HG02943 (cell line): ENCODE data around the gene SGMS1.

Experiments
- ATAC-seq: cut with Tn5 transposase; IDR thresholded peaks from one replicate; pipeline ENCODE4 v1.9.1; 2021; ENCODE audit warnings: mild to moderate bottlenecking, low read depth, moderate library complexity; ENCODE audit not compliant: unreplicated experiment

Gene SGMS1

GRCh38 chr10:50410066-50410811 is 213.5 kb downstream of the SGMS1 start:
- no peak for ATAC-seq

GRCh38 chr10:50407076-50407801 is 216.5 kb downstream of the SGMS1 start:
- ATAC-seq, result no peak

- no peak for ATAC-seq
Measured at GRCh38 chr10:50406457-50407070, 217.2 kb downstream of the SGMS1 start.

- no peak for ATAC-seq
Measured at GRCh38 chr10:50405723-50406122, 218.0 kb downstream of the SGMS1 start.

GRCh38 chr10:50404021-50404773 is 219.6 kb downstream of the SGMS1 start:
- no peak for ATAC-seq

GRCh38 chr10:50403074-50403473 is 220.7 kb downstream of the SGMS1 start:
- no peak for ATAC-seq

GRCh38 chr10:50402466-50402865 is 221.3 kb downstream of the SGMS1 start:
- no peak for ATAC-seq

GRCh38 chr10:50400694-50401093 is 223.1 kb downstream of the SGMS1 start:
- ATAC-seq, result no peak

GRCh38 chr10:50398823-50399222 is 224.9 kb downstream of the SGMS1 start:
- ATAC-seq, result no peak

GRCh38 chr10:50398381-50398780 is 225.4 kb downstream of the SGMS1 start:
- no peak for ATAC-seq

- ATAC-seq, result no peak
Measured at GRCh38 chr10:50397312-50398140, 226.2 kb downstream of the SGMS1 start.

- no peak for ATAC-seq
Measured at GRCh38 chr10:50396491-50397311, 227.1 kb downstream of the SGMS1 start.

- ATAC-seq, result no peak
Measured at GRCh38 chr10:50395851-50396250, 227.9 kb downstream of the SGMS1 start.

- ATAC-seq, result no peak
Measured at GRCh38 chr10:50395271-50395670, 228.5 kb downstream of the SGMS1 start.

- no peak for ATAC-seq
Measured at GRCh38 chr10:50394832-50395231, 228.9 kb downstream of the SGMS1 start.

- ATAC-seq, result no peak
Measured at GRCh38 chr10:50393784-50394467, 229.8 kb downstream of the SGMS1 start.

GRCh38 chr10:50392966-50393718 is 230.6 kb downstream of the SGMS1 start:
- no peak for ATAC-seq

GRCh38 chr10:50392426-50392825 is 231.3 kb downstream of the SGMS1 start:
- ATAC-seq, result no peak
